ENCODE results near the gene F3.
"Not testable (repeated sequence)": the region's sequence is repeated elsewhere in the genome, so short reads cannot be mapped to it uniquely, and the experiment has no call there.

F3 gene

DNA sequence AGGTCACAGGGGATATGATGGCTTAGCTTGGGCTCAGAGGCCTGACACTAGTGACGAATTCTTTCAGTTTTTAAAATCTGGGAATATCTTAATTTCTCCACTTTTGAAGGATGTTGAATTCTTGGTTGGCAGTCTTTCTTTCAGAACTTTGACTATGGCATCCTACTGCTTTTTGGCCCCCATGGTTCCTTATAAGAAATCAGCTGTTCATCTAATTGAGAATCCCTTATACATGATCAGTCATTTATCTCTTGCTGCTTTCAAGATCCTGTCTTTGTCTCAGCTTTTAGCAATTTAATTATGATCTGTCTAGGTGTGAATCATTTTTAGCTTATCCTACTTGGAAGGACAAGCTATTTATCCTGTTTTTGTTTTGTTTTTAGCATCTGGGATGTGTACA is 31.2 kb upstream of the F3 start:
- DNase-seq (ENCODE audit: low read depth in 1 of 2, low spot score in 1 of 2), result no peak
- no peak overlapping the region for H3K4me3 ChIP-seq (replicated peaks; ENCODE audit: insufficient read depth, low read length)
- TF ChIP-seq, protein P1, sequence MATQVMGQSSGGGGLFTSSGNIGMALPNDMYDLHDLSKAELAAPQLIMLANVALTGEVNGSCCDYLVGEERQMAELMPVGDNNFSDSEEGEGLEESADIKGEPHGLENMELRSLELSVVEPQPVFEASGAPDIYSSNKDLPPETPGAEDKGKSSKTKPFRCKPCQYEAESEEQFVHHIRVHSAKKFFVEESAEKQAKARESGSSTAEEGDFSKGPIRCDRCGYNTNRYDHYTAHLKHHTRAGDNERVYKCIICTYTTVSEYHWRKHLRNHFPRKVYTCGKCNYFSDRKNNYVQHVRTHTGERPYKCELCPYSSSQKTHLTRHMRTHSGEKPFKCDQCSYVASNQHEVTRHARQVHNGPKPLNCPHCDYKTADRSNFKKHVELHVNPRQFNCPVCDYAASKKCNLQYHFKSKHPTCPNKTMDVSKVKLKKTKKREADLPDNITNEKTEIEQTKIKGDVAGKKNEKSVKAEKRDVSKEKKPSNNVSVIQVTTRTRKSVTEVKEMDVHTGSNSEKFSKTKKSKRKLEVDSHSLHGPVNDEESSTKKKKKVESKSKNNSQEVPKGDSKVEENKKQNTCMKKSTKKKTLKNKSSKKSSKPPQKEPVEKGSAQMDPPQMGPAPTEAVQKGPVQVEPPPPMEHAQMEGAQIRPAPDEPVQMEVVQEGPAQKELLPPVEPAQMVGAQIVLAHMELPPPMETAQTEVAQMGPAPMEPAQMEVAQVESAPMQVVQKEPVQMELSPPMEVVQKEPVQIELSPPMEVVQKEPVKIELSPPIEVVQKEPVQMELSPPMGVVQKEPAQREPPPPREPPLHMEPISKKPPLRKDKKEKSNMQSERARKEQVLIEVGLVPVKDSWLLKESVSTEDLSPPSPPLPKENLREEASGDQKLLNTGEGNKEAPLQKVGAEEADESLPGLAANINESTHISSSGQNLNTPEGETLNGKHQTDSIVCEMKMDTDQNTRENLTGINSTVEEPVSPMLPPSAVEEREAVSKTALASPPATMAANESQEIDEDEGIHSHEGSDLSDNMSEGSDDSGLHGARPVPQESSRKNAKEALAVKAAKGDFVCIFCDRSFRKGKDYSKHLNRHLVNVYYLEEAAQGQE (IDR thresholded peaks at IDR 0.05; ENCODE audit: insufficient replicate concordance, low read depth), result no peak
- no peak for TF ChIP-seq POLR2AphosphoS5 (IDR thresholded peaks at IDR 0.05; ENCODE audit: low read depth)
- no peak for TF ChIP-seq GABPA (IDR thresholded peaks at IDR 0.05; ENCODE audit: low read depth)
- no peak for TF ChIP-seq SPI1 (IDR thresholded peaks at IDR 0.05; ENCODE audit: borderline replicate concordance, low read depth)
- TF ChIP-seq, protein P2, sequence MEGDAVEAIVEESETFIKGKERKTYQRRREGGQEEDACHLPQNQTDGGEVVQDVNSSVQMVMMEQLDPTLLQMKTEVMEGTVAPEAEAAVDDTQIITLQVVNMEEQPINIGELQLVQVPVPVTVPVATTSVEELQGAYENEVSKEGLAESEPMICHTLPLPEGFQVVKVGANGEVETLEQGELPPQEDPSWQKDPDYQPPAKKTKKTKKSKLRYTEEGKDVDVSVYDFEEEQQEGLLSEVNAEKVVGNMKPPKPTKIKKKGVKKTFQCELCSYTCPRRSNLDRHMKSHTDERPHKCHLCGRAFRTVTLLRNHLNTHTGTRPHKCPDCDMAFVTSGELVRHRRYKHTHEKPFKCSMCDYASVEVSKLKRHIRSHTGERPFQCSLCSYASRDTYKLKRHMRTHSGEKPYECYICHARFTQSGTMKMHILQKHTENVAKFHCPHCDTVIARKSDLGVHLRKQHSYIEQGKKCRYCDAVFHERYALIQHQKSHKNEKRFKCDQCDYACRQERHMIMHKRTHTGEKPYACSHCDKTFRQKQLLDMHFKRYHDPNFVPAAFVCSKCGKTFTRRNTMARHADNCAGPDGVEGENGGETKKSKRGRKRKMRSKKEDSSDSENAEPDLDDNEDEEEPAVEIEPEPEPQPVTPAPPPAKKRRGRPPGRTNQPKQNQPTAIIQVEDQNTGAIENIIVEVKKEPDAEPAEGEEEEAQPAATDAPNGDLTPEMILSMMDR (IDR thresholded peaks at IDR 0.05; ENCODE audit: insufficient read depth, low read length), result no peak
- H3K27ac ChIP-seq (replicated peaks), result no peak overlapping the region
- H3K27me3 ChIP-seq (ENCODE audit: insufficient read depth, poor library complexity, severe bottlenecking), result no peaks in the 10 kb centered on the region

DNA sequence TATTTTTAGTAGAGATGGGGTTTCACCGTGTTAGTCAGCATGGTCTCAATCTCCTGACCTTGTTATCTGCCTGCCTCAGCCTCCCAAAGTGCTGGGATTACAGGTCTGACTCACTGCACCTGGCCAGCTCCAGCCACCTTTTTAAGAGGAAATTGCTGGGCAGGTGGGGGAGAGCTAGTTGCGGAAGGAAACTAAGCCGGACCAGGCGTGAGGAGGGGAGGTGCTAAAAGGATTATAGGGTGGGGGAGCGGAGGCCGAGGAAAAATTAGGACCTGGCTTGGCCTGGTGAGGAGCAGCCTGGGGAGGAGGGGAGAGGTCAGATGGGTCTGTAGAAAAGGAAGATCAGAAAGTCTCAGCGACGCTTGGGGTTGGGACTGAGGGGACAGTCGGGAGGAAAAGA is 29.4 kb upstream of the F3 start:
- DNase-seq (ENCODE audit: low read depth in 1 of 2, low spot score in 1 of 2); H3K27ac ChIP-seq (replicated peaks); H3K4me3 ChIP-seq (replicated peaks; ENCODE audit: insufficient read depth, low read length); H3K27me3 ChIP-seq (ENCODE audit: insufficient read depth, poor library complexity, severe bottlenecking): not testable (repeated sequence)

DNA sequence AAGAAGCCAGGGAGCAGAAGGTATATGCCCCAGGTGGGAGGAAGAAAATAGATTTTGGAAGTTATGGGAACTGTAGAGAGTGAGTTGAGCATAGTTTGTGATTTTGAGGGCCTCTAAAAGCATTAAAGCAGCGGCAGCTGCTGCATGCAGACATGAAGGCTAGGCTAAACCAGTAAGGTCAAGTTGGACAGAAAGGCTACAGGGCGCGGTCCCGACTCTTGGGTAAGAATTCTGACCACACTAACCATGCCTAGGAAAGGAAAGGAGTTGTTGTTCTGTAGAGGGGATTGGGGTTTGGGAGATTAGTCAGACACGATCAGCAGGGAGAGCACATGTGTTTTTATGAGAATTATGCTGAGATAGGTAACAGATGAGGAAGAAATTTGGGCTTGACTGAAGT is 27.2 kb upstream of the F3 start:
- H3K27ac ChIP-seq (replicated peaks); H3K4me3 ChIP-seq (replicated peaks; ENCODE audit: insufficient read depth, low read length); H3K27me3 ChIP-seq (ENCODE audit: insufficient read depth, poor library complexity, severe bottlenecking); DNase-seq (ENCODE audit: low read depth in 1 of 2, low spot score in 1 of 2): not testable (repeated sequence)

DNA sequence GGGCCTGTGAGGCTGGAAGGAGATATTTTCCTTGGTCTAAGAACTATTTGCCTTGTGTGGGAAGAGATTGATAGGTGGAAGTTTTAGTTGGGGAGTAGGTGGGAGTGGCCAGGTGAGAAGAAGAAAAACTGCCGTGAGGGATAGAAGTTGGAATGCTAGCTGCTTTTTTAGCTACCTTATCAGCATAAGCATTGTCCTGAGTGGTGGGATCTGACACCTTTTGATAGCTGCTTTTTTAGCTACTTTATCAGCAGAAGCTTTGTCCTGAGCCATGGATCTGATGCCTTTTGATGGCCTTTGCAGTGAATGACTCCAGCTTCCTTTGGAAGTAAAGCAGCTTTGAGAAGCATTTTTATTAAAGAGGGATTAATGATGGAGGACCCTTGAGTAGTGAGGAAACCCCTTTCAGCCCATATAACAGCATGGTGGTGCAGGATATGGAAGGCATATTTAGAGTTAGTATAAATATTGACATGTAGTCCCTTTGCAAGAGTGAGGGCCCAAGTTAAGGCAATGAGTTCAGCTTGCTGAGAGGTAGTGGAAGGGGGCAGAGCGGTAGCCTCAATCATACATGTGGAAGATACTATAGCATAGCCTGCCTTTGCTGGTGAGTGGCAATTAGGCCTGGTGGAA is 26.5 kb upstream of the F3 start:
- H3K27me3 ChIP-seq (ENCODE audit: insufficient read depth, poor library complexity, severe bottlenecking); H3K27ac ChIP-seq (replicated peaks); DNase-seq (ENCODE audit: low read depth in 1 of 2, low spot score in 1 of 2); H3K4me3 ChIP-seq (replicated peaks; ENCODE audit: insufficient read depth, low read length): not testable (repeated sequence)

DNA sequence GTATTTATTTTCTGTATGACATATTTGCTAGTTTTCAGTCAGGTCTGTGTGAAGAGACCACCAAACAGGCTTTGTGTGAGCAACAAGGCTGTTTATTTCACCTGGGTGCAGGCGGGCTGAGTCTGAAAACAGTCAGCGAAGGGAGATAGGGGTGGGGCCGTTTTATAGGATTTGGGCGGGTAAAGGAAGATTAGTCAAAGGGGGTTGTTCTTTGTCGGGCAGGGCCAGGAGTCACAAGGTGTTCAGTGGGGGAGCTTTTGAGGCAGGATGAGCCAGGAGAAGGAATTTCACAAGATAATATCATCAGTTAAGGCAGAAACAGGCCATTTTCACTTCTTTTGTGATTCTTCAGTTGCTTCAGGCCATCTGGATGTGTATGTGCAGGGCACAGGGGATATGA is 24.9 kb upstream of the F3 start:
- not testable (repeated sequence) for H3K4me3 ChIP-seq (replicated peaks; ENCODE audit: insufficient read depth, low read length); H3K27me3 ChIP-seq (ENCODE audit: insufficient read depth, poor library complexity, severe bottlenecking); DNase-seq (ENCODE audit: low read depth in 1 of 2, low spot score in 1 of 2); H3K27ac ChIP-seq (replicated peaks)

DNA sequence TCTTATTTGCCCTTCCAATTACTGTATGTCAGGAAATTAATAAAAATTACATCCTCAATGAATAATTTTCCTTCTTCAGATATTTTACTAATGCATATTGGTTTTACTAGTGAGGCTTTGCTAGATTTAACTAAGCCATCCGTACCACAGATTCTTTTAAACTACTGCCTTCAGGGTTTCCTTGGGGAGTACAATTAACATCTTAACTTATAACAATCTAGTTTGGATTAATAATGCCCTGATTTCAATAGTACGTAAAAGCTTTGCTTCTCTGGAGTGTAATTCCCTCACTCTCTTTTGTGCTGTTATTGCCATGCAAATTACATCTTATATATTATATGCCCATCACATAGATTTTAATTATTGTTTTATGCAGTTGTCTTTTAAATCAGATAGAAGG is 24.3 kb upstream of the F3 start:
- no peak for TF ChIP-seq SPI1 (IDR thresholded peaks at IDR 0.05; ENCODE audit: borderline replicate concordance, low read depth)
- TF ChIP-seq, protein P1 (IDR thresholded peaks at IDR 0.05; ENCODE audit: insufficient replicate concordance, low read depth), result no peak
- no peak for TF ChIP-seq GABPA (IDR thresholded peaks at IDR 0.05; ENCODE audit: low read depth)
- TF ChIP-seq POLR2AphosphoS5 (IDR thresholded peaks at IDR 0.05; ENCODE audit: low read depth), result no peak
- Histone ChIP-seq H3K27ac (replicated peaks) (no peak overlapping the region), H3K27me3 (ENCODE audit: insufficient read depth, poor library complexity, severe bottlenecking) (no peaks in the 10 kb centered on the region), H3K4me3 (replicated peaks; ENCODE audit: insufficient read depth, low read length) (no peak overlapping the region)
- DNase-seq (ENCODE audit: low read depth in 1 of 2, low spot score in 1 of 2), result no peak

All from HL-60 (cell line).